HUES48 (cell line): Measurements from ENCODE around the gene MEIS1.

Experiments
- H3K27ac ChIP-seq: one replicate; pipeline ENCODE4 v1.7.0; 2013; ENCODE audit warnings: low read depth, low read length, inconsistent platforms
- H3K27me3 ChIP-seq: 2 replicates; pipeline ENCODE4 v1.6.1; 2013; ENCODE audit warnings: mild to moderate bottlenecking, low read length; ENCODE audit not compliant: control insufficient read depth, insufficient read depth
- H3K36me3 ChIP-seq: 2 replicates; pipeline ENCODE4 v1.6.1; 2013; ENCODE audit warnings: low read length; ENCODE audit not compliant: control insufficient read depth, insufficient read depth
- H3K4me1 ChIP-seq: 2 replicates; pipeline ENCODE4 v1.6.1; 2013; ENCODE audit warnings: mild to moderate bottlenecking, low read length; ENCODE audit not compliant: control insufficient read depth, insufficient read depth
- H3K4me3 ChIP-seq: 2 replicates; pipeline ENCODE4 v1.5.1; 2013; ENCODE audit warnings: mild to moderate bottlenecking, low read depth, low read length
- H3K9ac ChIP-seq: 2 replicates; pipeline ENCODE4 v1.6.1; 2013; ENCODE audit warnings: mild to moderate bottlenecking, low read depth, low read length, moderate library complexity
- H3K9me3 ChIP-seq: 2 replicates; pipeline ENCODE4 v1.6.1; 2013; ENCODE audit warnings: low read length; ENCODE audit not compliant: control insufficient read depth, insufficient read depth

The MEIS1 gene

GRCh38 chr2:66578687-66579106, 143.8 kb downstream of the MEIS1 start:
- no peaks in the 10 kb centered on the region for H3K36me3 ChIP-seq
- H3K27me3 ChIP-seq = peaks cover 90% of the 10 kb centered on the region
- peaks cover 56% of the 10 kb centered on the region for H3K4me1 ChIP-seq
- H3K27ac ChIP-seq = no peak overlapping the region
- H3K4me3 ChIP-seq = no peak overlapping the region
- no peak overlapping the region for H3K9ac ChIP-seq
- H3K9me3 ChIP-seq = no peaks in the 10 kb centered on the region

DNA sequence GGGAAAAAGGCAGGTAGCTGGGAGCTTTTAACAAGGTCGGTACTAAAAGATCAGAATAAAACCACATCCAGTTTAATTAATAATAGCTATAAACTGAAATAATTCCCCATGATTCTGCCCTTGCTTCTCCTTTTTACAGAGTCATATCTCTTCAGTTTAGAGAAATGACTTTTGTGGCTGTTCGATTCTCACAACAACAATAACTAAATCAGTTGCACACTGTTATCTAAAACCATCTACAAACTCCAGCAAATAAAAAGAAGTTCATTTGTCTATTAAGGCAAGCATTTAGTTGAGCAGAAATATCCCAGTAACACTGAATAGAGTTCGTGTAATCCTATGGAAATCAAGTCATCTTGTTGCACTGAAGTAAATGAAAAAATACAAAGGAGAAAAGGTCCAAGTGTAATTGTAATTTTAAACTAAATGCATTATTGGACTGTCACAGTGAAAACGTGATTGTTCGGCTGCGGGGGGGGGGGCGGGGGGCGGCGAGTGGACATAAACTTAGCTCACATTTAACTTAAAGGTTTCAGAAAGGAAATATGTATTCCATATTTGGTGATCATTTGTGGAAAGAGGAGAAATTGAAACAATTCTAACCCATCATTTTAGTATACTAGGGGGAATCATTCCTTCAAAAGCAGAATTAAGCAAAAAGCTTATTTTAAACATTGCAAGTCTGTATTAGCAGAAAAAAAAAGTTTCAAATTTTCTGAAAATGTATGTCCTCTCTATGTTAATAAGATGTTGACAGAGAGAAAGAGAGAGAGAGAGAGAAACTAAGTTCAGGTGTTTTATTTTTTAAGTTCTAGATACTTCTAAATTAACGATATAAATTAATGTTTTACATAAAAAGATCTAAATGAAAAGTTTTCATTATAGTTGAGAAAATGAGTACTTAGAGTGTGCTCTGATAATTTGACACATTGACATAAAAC, 144.5 kb downstream of the MEIS1 start:
- no peak overlapping the region for H3K9ac ChIP-seq
- no peaks in the 10 kb centered on the region for H3K36me3 ChIP-seq
- H3K9me3 ChIP-seq = no peaks in the 10 kb centered on the region
- H3K4me1 ChIP-seq = peaks cover 56% of the 10 kb centered on the region
- no peak overlapping the region for H3K4me3 ChIP-seq
- no peak overlapping the region for H3K27ac ChIP-seq
- peaks cover 96% of the 10 kb centered on the region for H3K27me3 ChIP-seq

GRCh38 chr2:66580166-66581049, 145.5 kb downstream of the MEIS1 start:
- Histone ChIP-seq H3K9ac (no peak overlapping the region), H3K9me3 (no peaks in the 10 kb centered on the region), H3K27me3 (peaks cover 100% of the 10 kb centered on the region), H3K36me3 (no peaks in the 10 kb centered on the region), H3K4me3 (peak overlapping the region; percentile 46), H3K27ac (no peak overlapping the region), H3K4me1 (peaks cover 54% of the 10 kb centered on the region)

GRCh38 chr2:66581339-66582103, 146.6 kb downstream of the MEIS1 start:
- Histone ChIP-seq H3K4me3 (peak overlapping the region; percentile 46), H3K9me3 (no peaks in the 10 kb centered on the region), H3K27me3 (peaks cover 100% of the 10 kb centered on the region), H3K4me1 (peaks cover 52% of the 10 kb centered on the region), H3K9ac (no peak overlapping the region), H3K36me3 (no peaks in the 10 kb centered on the region), H3K27ac (no peak overlapping the region)

DNA sequence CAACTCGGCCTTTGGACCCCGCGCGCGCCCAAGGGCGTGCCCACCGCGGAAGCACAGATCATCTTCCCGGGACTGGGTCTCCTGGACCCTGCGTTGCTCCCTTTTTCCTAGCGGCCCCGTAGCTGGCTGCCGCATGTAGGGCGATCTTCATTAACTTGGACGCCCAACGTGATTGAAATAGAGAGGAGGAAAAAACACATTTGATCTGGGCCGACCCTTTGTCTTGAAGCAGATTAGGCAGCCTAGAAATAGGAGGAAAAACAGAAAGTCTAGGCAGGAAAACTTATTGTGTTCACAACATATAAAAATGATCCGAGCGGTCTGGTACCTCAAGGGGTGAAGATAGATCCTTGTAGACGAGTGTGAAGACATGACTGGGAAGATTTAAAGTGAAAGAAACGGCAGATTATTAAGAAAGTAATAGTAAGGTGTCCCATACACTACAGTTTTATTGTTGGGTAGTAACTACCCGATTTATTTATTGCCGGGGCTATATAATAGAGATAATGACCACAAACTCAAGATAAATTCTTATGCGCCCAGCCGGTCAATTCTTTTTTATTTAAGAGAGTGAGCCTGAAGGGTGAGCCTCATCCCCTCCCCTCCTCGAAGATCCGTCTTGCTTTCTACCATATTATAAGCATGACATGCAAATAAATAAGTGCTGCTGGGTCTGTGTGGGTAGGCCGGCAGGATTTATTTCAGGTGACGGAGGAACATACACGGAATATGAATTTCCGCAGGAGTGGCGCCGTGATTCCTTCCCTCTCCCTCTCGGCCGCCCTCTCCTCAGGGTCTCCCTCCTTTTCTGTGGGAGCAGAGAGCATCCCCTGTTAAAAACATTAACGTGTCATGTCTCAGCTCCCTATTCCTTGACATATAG, 147.4 kb downstream of the MEIS1 start:
- Histone ChIP-seq H3K27me3 (peaks cover 94% of the 10 kb centered on the region), H3K4me3 (peak overlapping the region; percentile 46), H3K9ac (no peak overlapping the region), H3K36me3 (no peaks in the 10 kb centered on the region), H3K27ac (no peak overlapping the region), H3K9me3 (no peaks in the 10 kb centered on the region), H3K4me1 (peaks cover 45% of the 10 kb centered on the region)

GRCh38 chr2:66582987-66583880, 148.3 kb downstream of the MEIS1 start:
- Histone ChIP-seq H3K27me3 (peaks cover 85% of the 10 kb centered on the region), H3K9ac (no peak overlapping the region), H3K9me3 (no peaks in the 10 kb centered on the region), H3K4me3 (no peak overlapping the region), H3K4me1 (peaks cover 37% of the 10 kb centered on the region), H3K27ac (no peak overlapping the region), H3K36me3 (no peaks in the 10 kb centered on the region)

DNA sequence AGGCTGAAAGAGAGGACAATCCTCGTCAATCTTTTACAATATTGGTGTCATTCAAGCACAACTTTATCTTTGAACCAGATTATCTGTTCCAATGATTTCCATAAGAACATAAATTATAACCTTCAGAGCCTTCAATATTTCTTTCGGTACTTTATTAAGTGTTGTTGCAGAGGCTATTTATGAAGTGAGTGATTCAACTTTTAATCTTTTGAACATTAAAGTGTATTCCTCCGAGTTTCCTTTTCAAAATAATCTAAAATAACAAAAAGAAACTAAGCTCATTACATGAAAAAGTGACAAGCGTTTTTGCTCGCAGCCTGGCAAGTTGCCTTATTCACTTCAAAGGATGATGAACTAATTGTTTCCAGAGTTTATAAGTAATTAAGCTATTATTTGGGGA, 149.0 kb downstream of the MEIS1 start:
- H3K9me3 ChIP-seq = no peaks in the 10 kb centered on the region
- H3K4me1 ChIP-seq = peaks cover 31% of the 10 kb centered on the region
- H3K27ac ChIP-seq = no peak overlapping the region
- no peak overlapping the region for H3K9ac ChIP-seq
- peaks cover 79% of the 10 kb centered on the region for H3K27me3 ChIP-seq
- H3K4me3 ChIP-seq = no peak overlapping the region
- H3K36me3 ChIP-seq = no peaks in the 10 kb centered on the region

GRCh38 chr2:66585587-66585986, 150.7 kb downstream of the MEIS1 start:
- H3K27ac ChIP-seq = no peak overlapping the region
- H3K4me3 ChIP-seq = no peak overlapping the region
- no peaks in the 10 kb centered on the region for H3K36me3 ChIP-seq
- peaks cover 61% of the 10 kb centered on the region for H3K27me3 ChIP-seq
- H3K9me3 ChIP-seq = no peaks in the 10 kb centered on the region
- H3K9ac ChIP-seq = no peak overlapping the region
- H3K4me1 ChIP-seq = peaks cover 24% of the 10 kb centered on the region

DNA sequence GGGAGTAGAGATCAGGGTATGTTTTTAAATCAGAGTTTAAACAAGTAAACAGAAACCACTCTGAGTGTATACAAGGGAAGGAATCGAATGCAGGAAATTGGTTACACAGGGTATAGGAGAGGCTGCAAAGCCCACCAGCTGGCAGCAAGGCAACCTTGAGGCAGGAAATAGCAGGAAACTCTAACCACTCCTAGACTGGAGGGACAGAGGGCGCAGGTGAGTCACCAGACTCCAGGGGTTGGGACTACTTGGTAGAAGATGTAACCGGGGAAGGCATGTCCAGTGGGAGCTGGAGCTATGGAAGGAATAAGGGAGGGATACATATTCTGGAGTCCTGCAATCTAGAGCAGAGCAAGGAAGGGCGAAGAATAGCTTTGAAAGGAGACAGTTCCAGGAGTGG, 152.3 kb downstream of the MEIS1 start:
- H3K4me3 ChIP-seq = no peak overlapping the region
- H3K4me1 ChIP-seq = peaks cover 15% of the 10 kb centered on the region; the same call in 1 of the 2 replicates
- no peak overlapping the region for H3K9ac ChIP-seq
- no peak overlapping the region for H3K27ac ChIP-seq
- H3K9me3 ChIP-seq = no peaks in the 10 kb centered on the region
- no peaks in the 10 kb centered on the region for H3K36me3 ChIP-seq
- H3K27me3 ChIP-seq = peaks cover 45% of the 10 kb centered on the region
